ENCODE measurements around the gene LEFTY1.

Gene LEFTY1

DNA sequence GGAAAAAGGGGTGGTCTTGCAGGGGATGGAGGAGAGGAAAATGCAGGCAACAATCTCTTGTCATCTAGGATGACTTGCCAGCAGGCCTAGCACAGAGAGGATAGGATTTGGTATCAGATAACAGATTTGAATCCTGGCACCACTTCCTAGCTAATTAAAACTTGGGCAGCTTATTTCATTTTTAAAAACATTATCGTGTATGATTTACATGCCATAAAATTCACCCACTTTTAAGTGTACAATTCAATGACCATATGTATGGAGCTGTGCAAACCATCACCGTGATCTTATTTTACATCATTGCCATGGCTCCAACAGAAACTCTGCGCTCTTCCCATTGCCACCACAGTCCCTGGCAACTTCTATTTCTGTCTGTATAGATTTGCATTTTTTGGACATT lies 28.2 kb upstream of the LEFTY1 start:
- no peak overlapping the region for H3K27ac ChIP-seq (ENCODE audit: insufficient read depth in 1 of 2, low read depth in 1 of 2, low read length in 2 of 2, poor library complexity in 1 of 2, severe bottlenecking in 2 of 2)
- ChIA-PET POLR2A (no interaction called here), CTCF (interaction anchor here (1.2 to 2.3 kb wide), 3 partner anchors 11 to 304 kb away, joined by 3 to 8 read pairs (median 4); no protein-coding TSS in a partner anchor)
- no peaks in the 10 kb centered on the region for H3K27me3 ChIP-seq (replicated peaks in 2 of 5; ENCODE audit: control insufficient read depth in 4 of 5, insufficient read depth in 5 of 5, low read length in 4 of 5)
- peaks cover 0 to 34% (median 24%) of the 10 kb centered on the region in 4 experiments for H3K4me1 ChIP-seq (ENCODE audit: control extremely low read depth in 1 of 4, control insufficient read depth in 4 of 4, insufficient read depth in 4 of 4, low read length in 3 of 4)
- H3K36me3 ChIP-seq (ENCODE audit: control insufficient read depth in 4 of 4, insufficient read depth in 4 of 4, low read length in 3 of 4): peaks cover 7 to 58% (median 40%) of the 10 kb centered on the region in 4 experiments
- H3K4me3 ChIP-seq (ENCODE audit: control insufficient read depth in 1 of 7, extremely low read depth in 1 of 7, insufficient read depth in 4 of 7, low read depth in 2 of 7, low read length in 6 of 7): no peak overlapping the region
- no peak for DNase-seq
- 100% methylated on average over 1 of the region's 3 CpGs for WGBS (ENCODE audit: insufficient coverage)
- H3K9me3 ChIP-seq (ENCODE audit: control extremely low read depth in 1 of 5, control insufficient read depth in 4 of 5, insufficient read depth in 2 of 5, low read depth in 1 of 5, low read length in 4 of 5): no peaks in the 10 kb centered on the region

- Histone ChIP-seq H3K4me3 (ENCODE audit: control insufficient read depth in 1 of 7, extremely low read depth in 1 of 7, insufficient read depth in 4 of 7, low read depth in 2 of 7, low read length in 6 of 7) (no peak overlapping the region), H3K4me1 (ENCODE audit: control extremely low read depth in 1 of 4, control insufficient read depth in 4 of 4, insufficient read depth in 4 of 4, low read length in 3 of 4) (peaks cover 0 to 23% (median 17%) of the 10 kb centered on the region in 4 experiments), H3K9me3 (ENCODE audit: control extremely low read depth in 1 of 5, control insufficient read depth in 4 of 5, insufficient read depth in 2 of 5, low read depth in 1 of 5, low read length in 4 of 5) (no peaks in the 10 kb centered on the region), H3K36me3 (ENCODE audit: control insufficient read depth in 4 of 4, insufficient read depth in 4 of 4, low read length in 3 of 4) (peaks cover 4 to 44% (median 28%) of the 10 kb centered on the region in 4 experiments), H3K27ac (ENCODE audit: insufficient read depth in 1 of 2, low read depth in 1 of 2, low read length in 2 of 2, poor library complexity in 1 of 2, severe bottlenecking in 2 of 2) (no peak overlapping the region), H3K27me3 (replicated peaks in 2 of 5; ENCODE audit: control insufficient read depth in 4 of 5, insufficient read depth in 5 of 5, low read length in 4 of 5) (no peaks in the 10 kb centered on the region)
- no peak for DNase-seq
- WGBS (ENCODE audit: insufficient coverage): 100% methylated on average over 5 of the region's 7 CpGs
- CTCF ChIA-PET: interaction anchor here (1.1 to 1.2 kb wide), 2 partner anchors 33 to 434 kb away, joined by 3 to 4 read pairs; no protein-coding TSS in a partner anchor
- POLR2A ChIA-PET: no interaction called here
Measured at GRCh38 chr1:225915538-225915991, 26.6 kb upstream of the LEFTY1 start.

DNA sequence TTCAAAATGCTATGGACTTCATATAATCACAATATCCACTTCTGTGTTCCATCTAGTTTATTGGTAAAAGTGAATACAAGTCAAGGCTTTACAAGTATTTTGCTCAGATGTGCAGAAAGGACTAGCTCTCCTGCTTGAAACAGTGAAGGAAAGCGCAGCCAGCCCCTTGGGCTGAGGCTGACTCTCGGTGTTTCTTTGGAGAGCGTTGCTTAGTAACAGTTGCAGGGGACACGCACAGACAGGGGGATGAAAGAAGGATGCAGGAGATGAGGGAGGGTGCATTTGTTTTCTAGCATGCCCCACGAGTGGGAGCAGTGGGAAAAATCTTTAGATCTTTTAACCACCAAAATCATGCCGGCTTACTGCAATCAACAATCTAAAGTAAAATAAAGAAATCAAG lies 26.0 kb upstream of the LEFTY1 start:
- WGBS (ENCODE audit: insufficient coverage): 100% methylated on average over 3 of the region's 6 CpGs
- Histone ChIP-seq H3K27me3 (replicated peaks in 2 of 5; ENCODE audit: control insufficient read depth in 4 of 5, insufficient read depth in 5 of 5, low read length in 4 of 5) (no peaks in the 10 kb centered on the region), H3K36me3 (ENCODE audit: control insufficient read depth in 4 of 4, insufficient read depth in 4 of 4, low read length in 3 of 4) (peaks cover 4 to 42% (median 27%) of the 10 kb centered on the region in 4 experiments), H3K4me1 (ENCODE audit: control extremely low read depth in 1 of 4, control insufficient read depth in 4 of 4, insufficient read depth in 4 of 4, low read length in 3 of 4) (peaks cover 0 to 17% (median 13%) of the 10 kb centered on the region in 4 experiments), H3K4me3 (ENCODE audit: control insufficient read depth in 1 of 7, extremely low read depth in 1 of 7, insufficient read depth in 4 of 7, low read depth in 2 of 7, low read length in 6 of 7) (no peak overlapping the region), H3K27ac (ENCODE audit: insufficient read depth in 1 of 2, low read depth in 1 of 2, low read length in 2 of 2, poor library complexity in 1 of 2, severe bottlenecking in 2 of 2) (no peak overlapping the region), H3K9me3 (ENCODE audit: control extremely low read depth in 1 of 5, control insufficient read depth in 4 of 5, insufficient read depth in 2 of 5, low read depth in 1 of 5, low read length in 4 of 5) (no peaks in the 10 kb centered on the region)
- ChIA-PET CTCF (interaction anchor here (1.2 kb wide), 1 partner anchor 433 kb away, joined by 4 read pairs; no protein-coding TSS in a partner anchor), POLR2A (no interaction called here)
- DNase-seq: no peak

- Histone ChIP-seq H3K4me3 (ENCODE audit: control insufficient read depth in 1 of 7, extremely low read depth in 1 of 7, insufficient read depth in 4 of 7, low read depth in 2 of 7, low read length in 6 of 7) (no peak overlapping the region), H3K36me3 (ENCODE audit: control insufficient read depth in 4 of 4, insufficient read depth in 4 of 4, low read length in 3 of 4) (peaks cover 4 to 42% (median 25%) of the 10 kb centered on the region in 4 experiments), H3K4me1 (ENCODE audit: control extremely low read depth in 1 of 4, control insufficient read depth in 4 of 4, insufficient read depth in 4 of 4, low read length in 3 of 4) (peaks cover 0 to 12% (median 9%) of the 10 kb centered on the region in 4 experiments), H3K27me3 (replicated peaks in 2 of 5; ENCODE audit: control insufficient read depth in 4 of 5, insufficient read depth in 5 of 5, low read length in 4 of 5) (no peaks in the 10 kb centered on the region), H3K9me3 (ENCODE audit: control extremely low read depth in 1 of 5, control insufficient read depth in 4 of 5, insufficient read depth in 2 of 5, low read depth in 1 of 5, low read length in 4 of 5) (no peaks in the 10 kb centered on the region), H3K27ac (ENCODE audit: insufficient read depth in 1 of 2, low read depth in 1 of 2, low read length in 2 of 2, poor library complexity in 1 of 2, severe bottlenecking in 2 of 2) (no peak overlapping the region)
- POLR2A ChIA-PET: interaction anchor here (0.6 kb wide), 1 partner anchor 9 kb away, joined by 3 read pairs; no protein-coding TSS in a partner anchor
- DNase-seq: no peak
- CTCF ChIA-PET: interaction anchor here (1.2 kb wide), 1 partner anchor 433 kb away, joined by 4 read pairs; no protein-coding TSS in a partner anchor
- WGBS (ENCODE audit: insufficient coverage): 97% methylated on average over 6 of the region's 6 CpGs
Measured at GRCh38 chr1:225914391-225914790, 25.4 kb upstream of the LEFTY1 start.

DNA sequence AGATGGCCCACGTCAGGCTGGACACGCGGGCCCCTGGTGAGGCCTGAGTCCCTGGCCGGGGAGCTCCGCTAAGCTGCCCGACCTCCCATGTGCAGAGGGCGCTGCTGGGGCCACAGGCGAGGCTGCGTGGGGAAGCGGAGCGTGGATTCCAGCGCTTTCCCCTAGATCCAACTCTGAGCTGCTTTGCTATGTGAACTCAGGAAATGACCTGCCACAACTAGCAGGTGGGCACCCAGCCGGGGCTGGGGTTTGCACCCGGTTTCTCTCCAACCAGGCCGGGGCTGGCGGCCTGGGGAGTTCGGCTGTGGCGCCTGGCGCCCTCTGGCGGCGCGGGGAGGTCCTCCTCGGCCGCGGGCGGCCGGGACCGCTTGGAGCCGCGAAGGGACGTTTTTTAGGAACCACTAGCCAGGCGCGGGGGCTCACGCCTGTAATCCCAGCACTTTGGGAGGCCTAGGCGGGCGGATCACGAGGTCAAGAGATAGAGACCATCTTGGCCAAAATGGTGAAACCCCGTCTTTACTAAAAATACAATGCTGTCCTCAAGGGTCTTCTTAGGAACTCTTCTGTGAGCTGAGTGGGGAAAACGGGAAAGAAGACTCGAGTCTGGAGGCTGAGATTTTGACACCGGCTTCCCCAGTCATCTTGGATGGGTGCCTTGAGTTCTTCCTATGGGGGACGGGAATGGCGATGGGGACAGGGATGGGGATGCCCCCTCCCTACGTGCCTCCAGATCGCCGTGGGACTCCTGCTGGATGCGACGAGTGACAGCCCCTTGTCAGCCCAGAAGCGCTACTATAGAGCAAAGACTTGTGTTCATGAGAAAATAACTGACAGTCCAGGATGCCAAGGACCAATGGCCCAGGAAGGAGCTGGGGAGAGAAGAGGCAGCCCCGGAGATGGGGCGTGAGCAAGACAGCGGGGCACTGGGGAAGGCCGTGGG lies 22.5 kb upstream of the LEFTY1 start:
- Histone ChIP-seq H3K9me3 (ENCODE audit: control extremely low read depth in 1 of 5, control insufficient read depth in 4 of 5, insufficient read depth in 2 of 5, low read depth in 1 of 5, low read length in 4 of 5) (no peaks in the 10 kb centered on the region), H3K36me3 (ENCODE audit: control insufficient read depth in 4 of 4, insufficient read depth in 4 of 4, low read length in 3 of 4) (peaks cover 4 to 21% (median 8%) of the 10 kb centered on the region in 4 experiments), H3K4me3 (ENCODE audit: control insufficient read depth in 1 of 7, extremely low read depth in 1 of 7, insufficient read depth in 4 of 7, low read depth in 2 of 7, low read length in 6 of 7) (peak overlapping the region in 1 of 7 experiments; percentile 16), H3K27me3 (replicated peaks in 2 of 5; ENCODE audit: control insufficient read depth in 4 of 5, insufficient read depth in 5 of 5, low read length in 4 of 5) (no peaks in the 10 kb centered on the region), H3K27ac (ENCODE audit: insufficient read depth in 1 of 2, low read depth in 1 of 2, low read length in 2 of 2, poor library complexity in 1 of 2, severe bottlenecking in 2 of 2) (no peak overlapping the region), H3K4me1 (ENCODE audit: control extremely low read depth in 1 of 4, control insufficient read depth in 4 of 4, insufficient read depth in 4 of 4, low read length in 3 of 4) (peaks cover 0 to 8% (median 4%) of the 10 kb centered on the region in 4 experiments)
- 56% methylated on average over 48 of the region's 53 CpGs for whole genome bisulfite sequencing (ENCODE audit: insufficient coverage)
- ChIA-PET CTCF (interaction anchor here (0.6 to 2.2 kb wide), 17 partner anchors 10 to 437 kb away, joined by 3 to 13 read pairs (median 4); partner anchors contain the start of genes PYCR2 and TMEM63A), POLR2A (interaction anchor here (0.6 kb wide), 1 partner anchor 39 kb away, joined by 3 read pairs; no protein-coding TSS in a partner anchor)
- DNase-seq: peak; percentile 39 to 68 (median 64)

GRCh38 chr1:225909477-225909876 lies 20.5 kb upstream of the LEFTY1 start:
- H3K27ac ChIP-seq (ENCODE audit: insufficient read depth in 1 of 2, low read depth in 1 of 2, low read length in 2 of 2, poor library complexity in 1 of 2, severe bottlenecking in 2 of 2): no peak overlapping the region

More at GRCh38 chr1:225909477-225909876, 20.5 kb upstream of the LEFTY1 start:
- H3K27me3 ChIP-seq (replicated peaks in 2 of 5; ENCODE audit: control insufficient read depth in 4 of 5, insufficient read depth in 5 of 5, low read length in 4 of 5): no peaks in the 10 kb centered on the region
- ChIA-PET CTCF (interaction anchor here (0.6 to 2.2 kb wide), 3 partner anchors 20 to 129 kb away, joined by 3 to 6 read pairs (median 3); partner anchors contain the start of genes LEFTY1 and TMEM63A), POLR2A (interaction anchor here (0.6 kb wide), 1 partner anchor 290 kb away, joined by 4 read pairs; no protein-coding TSS in a partner anchor)
- H3K4me3 ChIP-seq (ENCODE audit: control insufficient read depth in 1 of 7, extremely low read depth in 1 of 7, insufficient read depth in 4 of 7, low read depth in 2 of 7, low read length in 6 of 7): no peak overlapping the region
- H3K36me3 ChIP-seq (ENCODE audit: control insufficient read depth in 4 of 4, insufficient read depth in 4 of 4, low read length in 3 of 4): peaks cover 2 to 5% (median 2%) of the 10 kb centered on the region in 4 experiments
- 100% methylated on average over 1 of the region's 1 CpG for WGBS (ENCODE audit: insufficient coverage)
- peaks cover 0 to 8% (median 4%) of the 10 kb centered on the region in 4 experiments for H3K4me1 ChIP-seq (ENCODE audit: control extremely low read depth in 1 of 4, control insufficient read depth in 4 of 4, insufficient read depth in 4 of 4, low read length in 3 of 4)
- no peaks in the 10 kb centered on the region for H3K9me3 ChIP-seq (ENCODE audit: control extremely low read depth in 1 of 5, control insufficient read depth in 4 of 5, insufficient read depth in 2 of 5, low read depth in 1 of 5, low read length in 4 of 5)
- DNase-seq: no peak
